ENCODE results near the gene BCS1L.

The BCS1L gene

DNA sequence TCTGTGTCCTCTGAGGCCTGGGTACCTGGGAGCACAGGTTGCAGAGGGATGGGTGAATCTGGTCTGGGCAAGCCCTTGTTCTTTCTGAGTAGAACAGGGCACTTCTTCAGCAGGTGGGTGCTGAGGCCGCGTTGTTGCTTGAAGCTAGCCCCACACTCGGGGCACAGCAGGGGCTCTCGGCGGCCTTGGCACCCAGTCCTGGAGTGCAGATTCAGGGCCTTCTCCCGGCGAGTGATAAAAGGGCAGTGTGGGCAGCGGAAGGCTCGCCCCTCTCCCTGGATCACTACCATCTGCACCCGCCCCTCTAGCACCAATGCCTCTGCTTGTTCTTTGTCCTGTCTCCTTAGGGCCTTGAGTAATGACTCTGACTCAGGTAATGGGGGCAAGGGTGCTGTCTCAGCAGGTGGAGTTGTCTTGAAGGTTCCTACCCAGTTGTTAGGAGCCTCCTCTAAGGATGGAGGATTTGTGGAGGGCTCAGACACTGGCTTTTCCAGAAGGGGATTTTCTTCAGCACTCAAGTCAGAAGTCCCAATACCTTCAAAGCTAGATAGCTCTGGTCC lies 15.7 kb upstream of the BCS1L start:
- no peak for TF ChIP-seq CTCF (IDR thresholded peaks at IDR 0.05; ENCODE audit: extremely low read depth, missing control alignments)
- no peak for DNase-seq (ENCODE audit: low spot score)

DNA sequence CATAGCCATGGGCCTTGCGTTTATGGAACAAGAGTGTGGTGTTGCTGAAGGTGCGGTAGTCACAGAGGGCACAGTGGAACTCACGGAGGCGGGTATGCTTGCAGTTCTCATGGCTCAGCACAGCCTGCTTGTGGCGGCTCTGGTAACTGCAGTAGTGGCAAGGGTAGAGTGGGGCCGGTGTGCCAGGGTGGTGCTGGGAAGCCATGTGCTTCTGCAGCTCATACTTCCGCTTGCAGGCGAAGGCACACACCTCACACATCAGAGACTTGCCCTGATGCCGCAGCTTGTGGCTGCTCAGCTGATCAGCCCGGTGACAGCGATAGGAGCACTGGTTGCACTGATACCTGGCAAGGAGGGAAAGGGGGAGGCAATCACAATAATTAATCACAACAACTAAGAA lies 14.8 kb upstream of the BCS1L start:
- no peak for DNase-seq (ENCODE audit: low spot score)
- no peak for TF ChIP-seq CTCF (IDR thresholded peaks at IDR 0.05; ENCODE audit: extremely low read depth, missing control alignments)

DNA sequence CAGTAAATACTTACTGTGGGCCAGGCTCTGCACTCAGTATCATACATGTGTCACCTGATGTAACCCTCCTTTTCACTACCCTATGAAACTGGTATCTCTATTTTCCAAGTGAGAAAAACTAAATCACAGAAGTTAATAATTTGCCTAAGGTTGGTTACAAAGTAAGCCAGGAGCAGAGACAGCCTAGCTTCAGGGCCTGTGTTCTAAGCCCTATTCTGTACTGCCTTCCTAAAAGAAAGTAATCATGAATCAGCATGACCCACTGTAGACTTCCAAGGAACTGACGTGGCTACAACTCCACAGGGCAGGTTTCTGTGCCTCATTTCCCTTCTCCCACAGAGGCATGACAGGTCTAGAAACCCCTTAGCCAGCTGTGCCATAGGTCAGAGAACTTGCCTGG lies 14.4 kb upstream of the BCS1L start:
- DNase-seq (ENCODE audit: low spot score) = no peak
- no peak for TF ChIP-seq CTCF (IDR thresholded peaks at IDR 0.05; ENCODE audit: extremely low read depth, missing control alignments)

DNA sequence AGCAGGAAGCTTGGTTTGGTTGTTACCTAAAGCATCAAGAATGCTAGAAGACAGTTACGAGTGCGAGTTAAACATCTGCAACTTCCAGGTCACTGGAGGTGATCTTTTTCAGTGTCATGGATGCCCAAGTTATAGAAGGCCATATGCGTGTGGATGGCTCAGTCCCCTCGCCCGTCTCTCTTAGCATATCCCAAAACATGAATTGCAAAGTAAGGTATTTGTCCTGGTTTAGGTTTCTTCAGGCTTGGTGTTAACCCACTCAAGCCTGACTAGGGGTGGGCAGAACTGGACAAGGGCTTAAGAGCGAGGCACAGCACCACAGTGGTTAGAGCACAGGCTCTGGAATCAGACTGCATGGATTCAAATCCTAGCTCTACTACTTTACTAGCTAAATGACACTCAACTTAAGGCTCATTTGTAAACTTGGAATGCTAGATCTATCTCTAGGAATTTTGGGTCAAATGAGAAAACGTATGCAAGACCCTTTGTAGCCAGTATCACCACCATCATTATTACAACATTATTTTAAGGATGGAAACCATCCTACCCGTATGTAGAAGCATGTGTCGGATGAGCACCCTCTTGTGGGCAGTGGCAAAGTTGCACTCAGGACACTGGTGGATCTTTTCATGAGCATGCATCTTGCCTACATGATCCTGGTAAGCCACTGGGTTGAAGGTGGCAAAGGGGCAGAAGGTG lies 11.2 kb upstream of the BCS1L start:
- DNase-seq (ENCODE audit: low spot score) = peak; percentile 66
- TF ChIP-seq CTCF (IDR thresholded peaks at IDR 0.05; ENCODE audit: extremely low read depth, missing control alignments) = peak; percentile 82

DNA sequence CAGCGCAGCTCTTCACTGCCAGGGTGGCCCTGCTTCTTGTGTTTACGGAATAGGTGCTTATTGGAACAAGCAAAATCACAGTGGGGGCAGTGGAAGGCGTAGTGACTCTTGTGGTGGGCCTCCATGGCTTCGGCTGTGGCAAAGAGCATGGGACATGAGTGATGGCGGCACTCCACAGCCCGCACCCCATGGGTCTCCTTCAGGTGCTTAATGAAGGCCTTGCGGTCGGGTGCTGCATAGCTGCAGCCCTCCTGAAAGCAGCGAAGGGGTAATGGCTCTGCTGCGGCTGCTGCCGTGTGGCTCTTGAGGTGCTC lies 10.7 kb upstream of the BCS1L start:
- TF ChIP-seq CTCF (IDR thresholded peaks at IDR 0.05; ENCODE audit: extremely low read depth, missing control alignments) = no peak

DNA sequence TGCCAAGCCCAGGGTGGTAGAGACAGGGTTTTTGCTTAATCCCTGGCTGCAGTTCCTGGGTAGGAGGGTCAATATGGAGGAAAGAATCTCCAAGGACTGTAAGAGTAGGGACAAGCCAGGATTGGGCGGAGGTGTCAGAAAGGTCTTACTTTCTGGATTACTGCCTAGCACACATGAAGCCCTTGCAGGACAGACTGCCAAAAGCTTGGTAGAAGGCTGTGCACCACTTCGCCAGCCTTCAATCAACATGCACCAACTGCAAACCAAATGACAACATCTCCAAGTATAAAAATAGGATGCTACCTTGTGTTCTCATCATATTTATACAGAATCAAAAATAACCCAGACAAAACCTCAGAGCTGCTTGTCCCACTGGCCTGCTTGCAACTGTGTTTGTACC lies 3.7 kb upstream of the BCS1L start:
- no peak for DNase-seq (ENCODE audit: low spot score)
- TF ChIP-seq CTCF (IDR thresholded peaks at IDR 0.05; ENCODE audit: extremely low read depth, missing control alignments) = no peak

More for the DNA sequence above, 10.7 kb upstream of the BCS1L start:
- DNase-seq (ENCODE audit: low spot score) = no peak

DNA sequence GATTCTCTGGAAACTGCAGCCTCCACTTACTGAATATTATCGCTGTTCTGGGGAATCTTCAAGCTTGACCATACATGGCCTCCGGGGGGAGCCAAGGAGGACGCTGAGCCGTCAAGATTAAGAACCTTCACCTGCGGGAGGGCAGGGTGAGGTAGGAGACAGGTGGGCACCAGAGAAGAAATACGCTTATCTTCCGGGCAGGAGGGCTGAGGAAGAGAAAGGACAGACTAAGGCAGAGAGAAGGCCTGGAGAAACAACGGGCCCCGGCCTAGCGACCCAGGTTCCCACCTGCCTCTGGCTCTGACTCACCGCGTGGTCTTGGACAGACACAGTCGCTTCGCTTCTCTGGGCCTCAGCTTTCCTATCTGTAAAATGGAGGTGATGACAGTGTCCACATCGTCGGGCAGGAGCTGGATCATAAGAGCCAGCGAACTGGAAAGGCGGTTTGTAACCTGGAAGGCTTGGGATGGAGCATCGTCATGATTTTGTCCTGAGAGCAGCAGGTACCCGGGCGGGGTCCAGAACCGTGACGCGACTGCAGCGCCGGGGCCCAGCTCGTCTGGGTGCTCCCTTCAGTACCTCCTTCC lies 719 bp upstream of the BCS1L start:
- TF ChIP-seq CTCF (IDR thresholded peaks at IDR 0.05; ENCODE audit: extremely low read depth, missing control alignments) = peak; percentile 46

More for the DNA sequence above, 719 bp upstream of the BCS1L start:
- DNase-seq (ENCODE audit: low spot score) = peak; percentile 68

Data from GM20000 (cell line).